CD14-positive monocyte (primary cell): ENCODE results near the gene ABI1. TPM values are rescaled to one million over a fixed set of nuclear protein-coding genes. Genes with fewer than 3 reads are reported as not detected.

Experiments
- DNase-seq, 3 donors: peaks; one replicate each; pipeline ENCODE4 v3.0.0-alpha.2; 2011 to 2022
- H2AFZ ChIP-seq: 2 replicates; pipeline ENCODE4 v1.6.0; 2012; ENCODE audit warnings: mild to moderate bottlenecking, low read depth, low read length, inconsistent platforms; ENCODE audit not compliant: insufficient read depth, poor library complexity, severe bottlenecking
- H3K27ac ChIP-seq, 2 donors: 1 replicate in 1 of 2; 2 replicates in 1 of 2; pipeline ENCODE4 v1.5.1; 2012 to 2013; ENCODE audit warnings: low read length in 2 of 2, control low read depth in 1 of 2, inconsistent platforms in 1 of 2, low read depth in 1 of 2, mild to moderate bottlenecking in 1 of 2
- H3K27me3 ChIP-seq, 2 donors: one replicate each; pipeline versions ENCODE4 v1.6.0 to v1.6.1; 2011 to 2013; ENCODE audit warnings: low read length in 2 of 2; ENCODE audit not compliant: control insufficient read depth in 2 of 2, insufficient read depth in 2 of 2
- H3K36me3 ChIP-seq, 2 donors: replicated peaks in 1 of 2; 1 replicate in 1 of 2; 2 replicates in 1 of 2; pipeline versions ENCODE4 v1.5.1 to v1.6.1; 2012 to 2013; ENCODE audit warnings: low read length in 2 of 2, control low read depth in 1 of 2, inconsistent platforms in 1 of 2, mild to moderate bottlenecking in 1 of 2; ENCODE audit not compliant: insufficient read depth in 2 of 2, control insufficient read depth in 1 of 2
- H3K4me1 ChIP-seq, 2 donors: 1 replicate in 1 of 2; 2 replicates in 1 of 2; pipeline versions ENCODE4 v1.5.1 to v1.6.1; 2012 to 2013; ENCODE audit warnings: low read length in 2 of 2, control low read depth in 1 of 2, inconsistent platforms in 1 of 2, mild to moderate bottlenecking in 1 of 2, moderate library complexity in 1 of 2; ENCODE audit not compliant: insufficient read depth in 2 of 2, control insufficient read depth in 1 of 2
- H3K4me2 ChIP-seq: replicated peaks from 2 replicates; pipeline ENCODE3; 2012; ENCODE audit warnings: low read length, moderate library complexity, mild to moderate bottlenecking; ENCODE audit not compliant: poor library complexity, severe bottlenecking; ENCODE audit errors: extremely low read depth
- H3K4me3 ChIP-seq, 3 experiments: fragments of 200-600 bp in 1 of 3; sonication (generic) in 1 of 3; replicated peaks in 1 of 3; 1 replicate in 2 of 3; 2 replicates in 1 of 3; pipeline ENCODE4 v1.5.1; 2011 to 2013; ENCODE audit warnings: low read length in 3 of 3, mild to moderate bottlenecking in 3 of 3, control low read depth in 2 of 3, low read depth in 2 of 3, inconsistent platforms in 1 of 3, moderate library complexity in 1 of 3
- H3K79me2 ChIP-seq: 2 replicates; pipeline ENCODE4 v1.6.0; 2012; ENCODE audit warnings: mild to moderate bottlenecking, control low read depth, inconsistent platforms, low read length, moderate library complexity; ENCODE audit not compliant: insufficient read depth
- H3K9ac ChIP-seq: 2 replicates; pipeline ENCODE4 v1.6.0; 2017; ENCODE audit warnings: low read length, mild to moderate bottlenecking; ENCODE audit not compliant: insufficient read depth, poor library complexity, severe bottlenecking
- H3K9me3 ChIP-seq, 2 donors: replicated peaks in 1 of 2; 1 replicate in 1 of 2; 2 replicates in 1 of 2; pipeline versions ENCODE4 v1.5.1 to v1.6.1; 2012 to 2013; ENCODE audit warnings: low read length in 2 of 2, control low read depth in 1 of 2; ENCODE audit not compliant: control insufficient read depth in 1 of 2, insufficient read depth in 1 of 2
- H4K20me1 ChIP-seq: 2 replicates; pipeline ENCODE4 v1.6.0; 2012; ENCODE audit warnings: mild to moderate bottlenecking, low read length, control low read depth, moderate library complexity; ENCODE audit not compliant: insufficient read depth
- H3K27ac Mint-ChIP-seq, 7 donors: one replicate each; pipeline ENCODE4 v1.8.0; 2020; ENCODE audit warnings: mild to moderate bottlenecking in 7 of 7, mixed read lengths in 7 of 7, moderate library complexity in 6 of 7, inconsistent platforms in 2 of 7
- H3K27me3 Mint-ChIP-seq, 3 donors: one replicate each; pipeline ENCODE4 v1.8.0; 2021 to 2022; ENCODE audit warnings: low read depth in 3 of 3, mild to moderate bottlenecking in 3 of 3, mixed read lengths in 3 of 3, moderate library complexity in 3 of 3, inconsistent platforms in 1 of 3
- H3K36me3 Mint-ChIP-seq, 2 donors: one replicate each; pipeline ENCODE4 v1.8.0; 2020; ENCODE audit warnings: mixed read lengths in 2 of 2, inconsistent platforms in 1 of 2, mild to moderate bottlenecking in 1 of 2
- H3K4me1 Mint-ChIP-seq: one replicate; pipeline ENCODE4 v1.8.0; 2020; ENCODE audit warnings: mild to moderate bottlenecking, mixed read lengths
- H3K4me3 Mint-ChIP-seq, 2 donors: one replicate each; pipeline ENCODE4 v1.8.0; 2020; ENCODE audit warnings: mild to moderate bottlenecking in 2 of 2, mixed read lengths in 2 of 2, moderate library complexity in 1 of 2
- H3K9me3 Mint-ChIP-seq, 7 donors: one replicate each; pipeline ENCODE4 v1.8.0; 2020 to 2022; ENCODE audit warnings: mixed read lengths in 7 of 7, mild to moderate bottlenecking in 6 of 7, moderate library complexity in 6 of 7, inconsistent platforms in 2 of 7
- WGBS: methylation state at CpG from one replicate; pipeline ENCODE4 v1.1.5; 2013; ENCODE audit warnings: missing lambda C conversion rate; ENCODE audit not compliant: insufficient coverage; 5-methylcytosine and 5-hydroxymethylcytosine counted together
- intact Hi-C, 2 donors: fragments of 100-400 bp; cut with micrococcal nuclease; formaldehyde crosslinking; loops; one replicate each; pipeline versions ENCODE4 v1.15.0 to v1.15.1; 2023
- polyA plus RNA-seq, 3 donors: library from polyadenylated mRNA; depleted of rRNA in 1 of 3; unstranded in 2 of 3; stranded (reverse) in 1 of 3; fragments of 300-500 nt in 2 of 3; fragments of >200 nt in 1 of 3; fragmentation: Illumina TruSeq in 2 of 3; gene quantifications; 1 replicate in 2 of 3; 2 replicates in 1 of 3; pipeline ENCODE4 v1.2.3, GENCODE V29; 2012 to 2021
- TF ChIP-seq, protein P1 (sequence below): fragments of 200-600 bp; IDR thresholded peaks from one replicate; pipeline ENCODE4 v1.8.0; 2022; ENCODE audit warnings: antibody characterized with exemption, mild to moderate bottlenecking

The ABI1 gene
- polyA plus RNA-seq, 3 donors, result 39.8 to 77.2 (median 61.5) TPM

DNA sequence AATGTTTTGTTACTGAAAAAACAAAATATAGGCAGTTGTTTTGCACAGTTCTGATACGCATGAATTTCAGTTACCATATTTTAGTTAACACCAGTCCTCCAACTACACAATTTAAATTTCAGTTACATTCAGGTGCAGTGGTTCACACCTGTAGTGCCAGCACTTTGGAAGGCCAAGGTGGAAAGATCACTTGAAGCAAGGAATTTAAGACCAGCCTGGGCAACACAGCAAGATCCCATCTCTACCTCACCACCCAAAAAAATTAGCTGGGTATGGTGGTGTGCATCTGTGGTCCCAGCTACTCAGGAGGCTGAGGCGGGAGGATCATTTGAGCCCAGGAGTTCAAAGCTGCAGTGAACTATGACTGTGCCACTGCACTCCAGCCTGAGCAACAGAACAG, 45.3 kb downstream of the ABI1 start:
- Histone ChIP-seq H3K27ac (no peak overlapping the region), H3K27me3 (no peaks in the 10 kb centered on the region), H2AFZ (no peak overlapping the region), H3K9me3 (no peaks in the 10 kb centered on the region), H4K20me1 (peaks cover 100% of the 10 kb centered on the region), H3K4me3 (no peak overlapping the region), H3K4me1 (no peaks in the 10 kb centered on the region), H3K79me2 (peaks cover 98% of the 10 kb centered on the region), H3K9ac (no peak overlapping the region), H3K4me2 (no peak overlapping the region), H3K36me3 (peaks cover 0 to 39% of the 10 kb centered on the region in 2 donors)
- H3K9me3 Mint-ChIP-seq, result no peaks in the 10 kb centered on the region
- no peaks in the 10 kb centered on the region for H3K27me3 Mint-ChIP-seq
- no peak for DNase-seq
- intact Hi-C loops, result no loop called here
- no peak overlapping the region for H3K27ac Mint-ChIP-seq
- peaks cover 15% of the 10 kb centered on the region for H3K4me1 Mint-ChIP-seq
- peaks cover 28 to 43% of the 10 kb centered on the region in 2 donors for H3K36me3 Mint-ChIP-seq
- no peak overlapping the region for H3K4me3 Mint-ChIP-seq
- 100% methylated on average over 1 of the region's 2 CpGs for WGBS
- TF ChIP-seq, protein P1, sequence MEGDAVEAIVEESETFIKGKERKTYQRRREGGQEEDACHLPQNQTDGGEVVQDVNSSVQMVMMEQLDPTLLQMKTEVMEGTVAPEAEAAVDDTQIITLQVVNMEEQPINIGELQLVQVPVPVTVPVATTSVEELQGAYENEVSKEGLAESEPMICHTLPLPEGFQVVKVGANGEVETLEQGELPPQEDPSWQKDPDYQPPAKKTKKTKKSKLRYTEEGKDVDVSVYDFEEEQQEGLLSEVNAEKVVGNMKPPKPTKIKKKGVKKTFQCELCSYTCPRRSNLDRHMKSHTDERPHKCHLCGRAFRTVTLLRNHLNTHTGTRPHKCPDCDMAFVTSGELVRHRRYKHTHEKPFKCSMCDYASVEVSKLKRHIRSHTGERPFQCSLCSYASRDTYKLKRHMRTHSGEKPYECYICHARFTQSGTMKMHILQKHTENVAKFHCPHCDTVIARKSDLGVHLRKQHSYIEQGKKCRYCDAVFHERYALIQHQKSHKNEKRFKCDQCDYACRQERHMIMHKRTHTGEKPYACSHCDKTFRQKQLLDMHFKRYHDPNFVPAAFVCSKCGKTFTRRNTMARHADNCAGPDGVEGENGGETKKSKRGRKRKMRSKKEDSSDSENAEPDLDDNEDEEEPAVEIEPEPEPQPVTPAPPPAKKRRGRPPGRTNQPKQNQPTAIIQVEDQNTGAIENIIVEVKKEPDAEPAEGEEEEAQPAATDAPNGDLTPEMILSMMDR, result no peak

DNA sequence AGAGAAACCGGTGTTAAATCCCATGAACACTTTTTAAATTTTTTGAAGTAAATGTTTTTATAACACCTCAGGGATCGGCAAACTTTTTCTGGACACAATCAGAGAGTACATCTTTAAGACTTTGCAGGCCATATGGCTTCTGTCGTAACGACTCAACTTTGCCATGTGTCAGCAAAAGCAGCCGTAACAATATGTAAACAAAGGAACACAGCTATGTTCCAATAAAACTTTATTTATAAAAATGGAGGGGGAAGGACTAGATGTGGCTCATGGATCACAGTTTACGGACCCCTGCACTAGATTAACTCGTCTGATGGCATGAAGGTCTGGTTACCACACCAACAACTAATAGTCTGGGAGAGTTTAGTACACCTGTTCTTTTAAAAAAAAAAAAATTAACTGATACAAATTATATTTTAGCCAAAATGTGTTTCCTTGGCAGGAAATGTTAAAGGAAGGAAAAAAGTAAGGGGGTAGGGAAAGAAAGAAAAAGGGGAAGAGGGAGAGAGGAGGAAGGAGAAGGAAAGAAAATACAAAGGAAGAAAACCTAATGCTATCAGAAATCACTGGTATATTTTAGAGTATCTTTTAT, 50.2 kb downstream of the ABI1 start:
- Histone ChIP-seq H2AFZ (no peak overlapping the region), H3K4me2 (no peak overlapping the region), H3K27ac (no peak overlapping the region), H3K4me3 (no peak overlapping the region), H3K4me1 (no peaks in the 10 kb centered on the region), H3K36me3 (peaks cover 0 to 26% of the 10 kb centered on the region in 2 donors), H3K9ac (no peak overlapping the region), H3K27me3 (no peaks in the 10 kb centered on the region), H4K20me1 (peaks cover 100% of the 10 kb centered on the region), H3K9me3 (no peaks in the 10 kb centered on the region), H3K79me2 (peaks cover 94% of the 10 kb centered on the region)
- no peaks in the 10 kb centered on the region for H3K9me3 Mint-ChIP-seq
- peaks cover 14% of the 10 kb centered on the region for H3K4me1 Mint-ChIP-seq
- H3K27ac Mint-ChIP-seq, result peak overlapping the region in 1 of 7 donors; percentile 20
- TF ChIP-seq, protein P1, result no peak
- H3K36me3 Mint-ChIP-seq, result peaks cover 7 to 29% of the 10 kb centered on the region in 2 donors
- intact Hi-C loops, result no loop called here
- WGBS, result no CpG with 5 or more reads among the region's 7 CpGs
- DNase-seq, result no peak
- no peak overlapping the region for H3K4me3 Mint-ChIP-seq
- H3K27me3 Mint-ChIP-seq, result peaks cover 0 to 3% (median 2%) of the 10 kb centered on the region in 3 donors
